Ishikawa (cell line): Measurements from ENCODE around the gene CAT.

Source experiments
- CEBPB ChIP-seq: IDR thresholded peaks from 2 replicates; pipeline ENCODE4 v1.6.1; 2012
- CREB1 ChIP-seq: IDR thresholded peaks from 2 replicates; pipeline ENCODE4 v1.6.1; 2012; ENCODE audit warnings: low read depth
- EGR1 ChIP-seq: IDR thresholded peaks from 2 replicates; pipeline ENCODE4 v1.6.1; 2012
- EP300 ChIP-seq: IDR thresholded peaks from 2 replicates; pipeline ENCODE4 v1.6.1; 2012; ENCODE audit warnings: borderline replicate concordance
- FOXM1 ChIP-seq: IDR thresholded peaks from 2 replicates; pipeline ENCODE4 v1.6.1; 2012; ENCODE audit warnings: low read depth, borderline replicate concordance
- MAX ChIP-seq: IDR thresholded peaks from 2 replicates; pipeline ENCODE4 v1.6.1; 2012
- REST ChIP-seq: IDR thresholded peaks from 2 replicates; pipeline ENCODE4 v1.6.1; 2012; ENCODE audit warnings: low read depth, mild to moderate bottlenecking
- TAF1 ChIP-seq: IDR thresholded peaks from 2 replicates; pipeline ENCODE4 v1.6.1; 2012; ENCODE audit warnings: low read depth, mild to moderate bottlenecking
- TEAD4 ChIP-seq: IDR thresholded peaks from 2 replicates; pipeline ENCODE4 v1.6.1; 2012
- YY1 ChIP-seq: IDR thresholded peaks from 2 replicates; pipeline ENCODE4 v1.6.1; 2012; ENCODE audit warnings: low read depth

- TF ChIP-seq TAF1 (no peak), MAX (no peak), CREB1 (no peak), YY1 (no peak), EP300 (no peak), EGR1 (no peak), REST (no peak), TEAD4 (no peak), FOXM1 (no peak), CEBPB (no peak)
These were observed 28.2 kb downstream of the CAT start for GRCh38 chr11:34466802-34467488.
